HG02870 (cell line): ENCODE data around the gene SEC31A.

ENCODE experiments used
- ATAC-seq: cut with Tn5 transposase; IDR thresholded peaks from one replicate; pipeline ENCODE4 v1.9.1; 2021; ENCODE audit warnings: mild to moderate bottlenecking, moderate library complexity; ENCODE audit not compliant: unreplicated experiment

SEC31A gene

DNA sequence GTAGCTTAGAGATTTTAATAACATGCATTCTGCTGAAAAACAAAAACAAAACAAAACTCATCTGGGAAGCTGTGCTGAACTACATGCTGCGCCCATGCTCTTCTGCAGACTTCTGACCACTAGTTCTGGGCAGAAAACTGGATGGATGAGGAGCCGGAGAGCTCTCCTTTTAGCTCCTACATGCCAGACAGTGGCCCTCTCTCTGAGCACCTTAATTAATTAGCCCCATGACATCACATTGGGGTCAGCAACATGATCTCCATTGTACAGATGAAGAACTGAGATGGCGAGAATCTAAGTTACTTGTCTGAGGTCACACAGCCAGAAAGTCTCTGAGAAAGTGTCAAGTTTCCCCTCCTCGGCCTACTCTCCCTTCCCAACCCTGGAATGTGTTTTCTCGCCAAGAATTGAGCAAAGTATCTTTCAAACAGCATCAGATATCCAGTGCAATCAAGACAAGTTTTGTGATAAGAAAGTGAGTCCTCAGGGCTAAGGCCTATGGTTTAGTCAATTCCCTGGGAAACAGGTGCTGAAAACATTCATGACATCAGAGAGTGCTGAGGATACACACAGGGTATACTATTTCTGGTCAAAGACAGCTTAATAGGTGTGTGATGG, 113.9 kb downstream of the SEC31A start:
- ATAC-seq, result no peak

DNA sequence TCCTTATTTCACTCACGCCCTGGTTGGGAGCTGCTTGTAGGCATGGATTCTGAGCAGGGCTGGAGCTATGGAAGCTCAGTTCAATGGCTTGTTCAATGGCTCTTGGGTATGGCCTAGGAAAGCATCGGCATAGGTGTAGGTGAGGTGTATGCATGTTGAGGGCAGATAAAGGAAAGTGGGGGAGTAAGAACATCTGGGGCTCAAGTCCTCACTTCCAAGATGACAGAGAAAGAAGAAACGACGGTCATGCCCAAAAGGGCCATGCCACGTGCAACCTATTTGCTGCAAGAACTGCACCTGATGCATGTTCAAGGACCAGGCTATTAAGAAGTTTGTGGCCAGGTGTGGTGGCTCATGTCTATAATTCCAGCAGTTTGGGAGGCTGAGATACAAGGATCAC, 115.7 kb downstream of the SEC31A start:
- ATAC-seq, result no peak

GRCh38 chr4:82774711-82775171, 116.2 kb downstream of the SEC31A start:
- ATAC-seq, result no peak

- no peak for ATAC-seq
Measured at GRCh38 chr4:82773057-82773456, 117.9 kb downstream of the SEC31A start.

DNA sequence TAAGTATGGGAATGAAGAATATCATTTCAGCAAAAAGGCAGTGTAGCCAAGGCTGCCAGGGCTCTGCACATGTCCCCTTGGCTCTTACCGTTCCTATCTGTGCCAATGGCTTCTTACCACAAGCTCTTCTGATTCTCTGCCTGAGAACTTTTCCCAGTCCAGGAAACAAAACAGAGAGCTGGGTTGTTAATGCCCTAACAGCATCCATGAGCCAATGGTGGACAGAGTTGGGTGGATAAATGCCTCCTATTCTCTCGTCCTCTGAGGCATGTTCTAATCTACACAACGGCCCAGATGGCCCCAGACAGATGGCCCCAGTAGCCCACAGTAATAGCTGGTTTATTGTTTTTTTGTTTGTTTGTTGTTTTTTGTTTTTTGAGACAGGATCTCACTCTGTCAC, 120.3 kb downstream of the SEC31A start:
- no peak for ATAC-seq
